ENCODE measurements around the gene TXNRD1.
"Not testable (repeated sequence)": the region's sequence is repeated elsewhere in the genome, so short reads cannot be mapped to it uniquely, and the experiment has no call there.

TXNRD1 gene

GRCh38 chr12:104285740-104286515 is 70.3 kb downstream of the TXNRD1 start:
- DNase-seq = no peak

GRCh38 chr12:104286516-104287482 is 71.2 kb downstream of the TXNRD1 start:
- DNase-seq = peak; percentile 87

- DNase-seq = peak; percentile 86
Measured at GRCh38 chr12:104288635-104289274, 73.2 kb downstream of the TXNRD1 start.

- no peak for DNase-seq
Measured at GRCh38 chr12:104290320-104290719, 74.7 kb downstream of the TXNRD1 start.

- DNase-seq = no peak
Measured at GRCh38 chr12:104290855-104291254, 75.3 kb downstream of the TXNRD1 start.

GRCh38 chr12:104291867-104292524 is 76.4 kb downstream of the TXNRD1 start:
- DNase-seq = no peak

- no peak for DNase-seq
Measured at GRCh38 chr12:104292872-104293794, 77.6 kb downstream of the TXNRD1 start.

- DNase-seq = not testable (repeated sequence)
Measured at GRCh38 chr12:104294158-104294859, 78.7 kb downstream of the TXNRD1 start.

GRCh38 chr12:104294927-104295668 is 79.5 kb downstream of the TXNRD1 start:
- DNase-seq = no peak

GRCh38 chr12:104295954-104296353 is 80.4 kb downstream of the TXNRD1 start:
- DNase-seq = no peak

- no peak for DNase-seq
Measured at GRCh38 chr12:104296718-104297117, 81.1 kb downstream of the TXNRD1 start.

- DNase-seq = no peak
Measured at GRCh38 chr12:104297477-104298113, 82.0 kb downstream of the TXNRD1 start.

GRCh38 chr12:104299842-104300481 is 84.4 kb downstream of the TXNRD1 start:
- DNase-seq = no peak

- DNase-seq = peak; percentile 90
Measured at GRCh38 chr12:104303538-104304151, 88.1 kb downstream of the TXNRD1 start, which contains the start of gene EID3. EID3 (plus strand) TSS chr12:104303739; CDS start chr12:104303935, 196 bp downstream.

- no peak for DNase-seq
Measured at GRCh38 chr12:104304261-104305009, 88.9 kb downstream of the TXNRD1 start.

- no peak for DNase-seq
Measured at GRCh38 chr12:104305349-104305748, 89.8 kb downstream of the TXNRD1 start.

GRCh38 chr12:104306376-104306775 is 90.8 kb downstream of the TXNRD1 start:
- no peak for DNase-seq
